Tibial nerve (tissue), 4 donors: ENCODE data around the gene APP. TPM values are rescaled to one million over a fixed set of nuclear protein-coding genes. Genes with fewer than 3 reads are reported as not detected.

Experiments used
- DNase-seq, 2 donors: peaks; one replicate each; pipeline ENCODE4 v3.0.0-alpha.2; 2019; ENCODE audit warnings: low spot score in 2 of 2
- H3K27ac ChIP-seq, 4 donors: fragments of 200-600 bp; sonication (generic) in 3 of 4; one replicate each; pipeline ENCODE4 v1.5.1; 2017 to 2019; ENCODE audit warnings: mild to moderate bottlenecking in 1 of 4
- H3K27me3 ChIP-seq, 2 donors: fragments of 200-600 bp; sonication (generic) in 1 of 2; one replicate each; pipeline versions ENCODE4 v1.5.1 to v1.6.0; 2017 to 2019
- H3K36me3 ChIP-seq, 3 donors: fragments of 200-600 bp; sonication (generic); one replicate each; pipeline ENCODE4 v1.5.1; 2018 to 2019
- H3K4me1 ChIP-seq, 4 donors: fragments of 200-600 bp; sonication (generic) in 3 of 4; one replicate each; pipeline ENCODE4 v1.5.1; 2017 to 2019
- H3K4me3 ChIP-seq, 4 donors: fragments of 200-600 bp; sonication (generic) in 3 of 4; one replicate each; pipeline ENCODE4 v1.5.1; 2017 to 2019; ENCODE audit warnings: mild to moderate bottlenecking in 1 of 4, moderate library complexity in 1 of 4
- H3K9me3 ChIP-seq, 4 donors: fragments of 200-600 bp; sonication (generic) in 3 of 4; one replicate each; pipeline ENCODE4 v1.5.1; 2017 to 2019
- EP300 ChIP-seq, 2 donors: sonication (generic); formaldehyde crosslinking; IDR thresholded peaks; one replicate each; pipeline ENCODE4 v1.6.1; 2017; ENCODE audit warnings: antibody characterized with exemption in 2 of 2, mild to moderate bottlenecking in 1 of 2
- POLR2A ChIP-seq, 2 donors: fragments of 450-650 bp; IDR thresholded peaks; one replicate each; pipeline ENCODE4 v1.6.1; 2017; ENCODE audit warnings: antibody characterized with exemption in 2 of 2, mild to moderate bottlenecking in 2 of 2, moderate library complexity in 2 of 2
- WGBS, 2 donors: methylation state at CpG; one replicate each; pipeline ENCODE4 v1.1.5; 2018; 5-methylcytosine and 5-hydroxymethylcytosine counted together
- total RNA-seq, 4 donors: library from RNA; depleted of rRNA; stranded (reverse); fragments of >200 nt; gene quantifications; one replicate each; pipeline ENCODE4 v1.1.0, GENCODE V29; 2016
- TF ChIP-seq, protein P1 (sequence below), 5 experiments: fragments of 200-600 bp in 3 of 5; fragments of 450-650 bp in 2 of 5; sonication (generic) in 3 of 5; IDR thresholded peaks; one replicate each; pipeline ENCODE4 v1.5.1; 2016 to 2019; ENCODE audit warnings: antibody characterized with exemption in 5 of 5, mild to moderate bottlenecking in 3 of 5, moderate library complexity in 2 of 5

APP gene
- total RNA-seq, 4 donors from 2014 or later = 271 to 327 (median 293) TPM

DNA sequence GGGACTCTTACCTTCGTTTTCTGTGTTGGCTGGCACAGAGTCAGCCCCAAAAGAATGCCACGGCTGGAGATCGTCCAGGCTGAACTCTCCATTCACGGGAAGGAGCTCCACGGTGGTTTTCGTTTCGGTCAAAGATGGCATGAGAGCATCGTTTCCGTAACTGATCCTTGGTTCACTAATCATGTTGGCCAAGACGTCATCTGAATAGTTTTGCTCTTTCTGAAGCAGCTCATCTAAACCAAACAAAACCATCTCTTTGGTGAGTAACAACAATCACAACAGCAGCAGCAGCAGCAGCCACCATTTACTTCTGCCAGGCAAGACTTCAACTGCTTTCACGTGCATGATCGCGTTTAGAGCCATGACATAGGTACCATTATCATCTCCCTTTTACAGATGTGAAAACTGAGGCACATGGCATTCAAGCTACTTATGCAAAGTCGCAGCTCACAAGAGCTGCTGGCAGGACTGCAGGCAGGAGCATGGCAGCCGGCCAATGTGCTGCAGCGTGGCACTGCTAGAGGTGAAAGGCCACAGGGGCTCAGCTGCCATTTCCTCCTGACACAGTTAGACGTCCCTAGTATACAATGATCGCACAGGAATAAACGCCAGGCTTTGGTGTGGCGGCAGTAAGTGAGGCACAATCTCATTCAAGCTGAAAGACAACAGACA is 258.7 kb downstream of the APP start:
- WGBS, 2 donors = 68 to 70% methylated on average over 20 of the region's 20 CpGs
- no peak overlapping the region for H3K27ac ChIP-seq
- no peak for TF ChIP-seq POLR2A (IDR thresholded peaks at IDR 0.05)

DNA sequence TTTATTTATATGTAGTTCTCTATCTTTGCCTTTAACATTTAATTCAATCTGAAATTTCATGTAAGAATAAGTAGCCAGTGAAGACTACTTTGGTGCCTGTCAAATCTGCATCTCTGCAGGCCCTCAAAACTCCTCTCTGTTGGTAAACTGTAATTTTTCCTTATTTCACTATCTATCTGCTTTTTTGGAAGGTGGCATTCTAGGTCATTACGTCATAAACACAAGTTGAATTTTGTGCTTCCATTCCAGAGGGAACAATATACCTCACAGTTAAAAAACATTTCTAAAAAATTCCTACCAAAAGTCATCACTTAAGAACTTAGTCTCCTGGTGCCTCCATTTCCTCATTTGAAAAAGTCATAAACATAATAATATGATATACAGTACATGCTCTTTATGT is 259.8 kb downstream of the APP start:
- H3K4me3 ChIP-seq = no peak overlapping the region
- no peaks in the 10 kb centered on the region for H3K27me3 ChIP-seq
- TF ChIP-seq, protein P1, sequence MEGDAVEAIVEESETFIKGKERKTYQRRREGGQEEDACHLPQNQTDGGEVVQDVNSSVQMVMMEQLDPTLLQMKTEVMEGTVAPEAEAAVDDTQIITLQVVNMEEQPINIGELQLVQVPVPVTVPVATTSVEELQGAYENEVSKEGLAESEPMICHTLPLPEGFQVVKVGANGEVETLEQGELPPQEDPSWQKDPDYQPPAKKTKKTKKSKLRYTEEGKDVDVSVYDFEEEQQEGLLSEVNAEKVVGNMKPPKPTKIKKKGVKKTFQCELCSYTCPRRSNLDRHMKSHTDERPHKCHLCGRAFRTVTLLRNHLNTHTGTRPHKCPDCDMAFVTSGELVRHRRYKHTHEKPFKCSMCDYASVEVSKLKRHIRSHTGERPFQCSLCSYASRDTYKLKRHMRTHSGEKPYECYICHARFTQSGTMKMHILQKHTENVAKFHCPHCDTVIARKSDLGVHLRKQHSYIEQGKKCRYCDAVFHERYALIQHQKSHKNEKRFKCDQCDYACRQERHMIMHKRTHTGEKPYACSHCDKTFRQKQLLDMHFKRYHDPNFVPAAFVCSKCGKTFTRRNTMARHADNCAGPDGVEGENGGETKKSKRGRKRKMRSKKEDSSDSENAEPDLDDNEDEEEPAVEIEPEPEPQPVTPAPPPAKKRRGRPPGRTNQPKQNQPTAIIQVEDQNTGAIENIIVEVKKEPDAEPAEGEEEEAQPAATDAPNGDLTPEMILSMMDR (IDR thresholded peaks at IDR 0.05) = no peak
- no peak for TF ChIP-seq POLR2A (IDR thresholded peaks at IDR 0.05)
- no peak for TF ChIP-seq EP300 (IDR thresholded peaks at IDR 0.05)
- peak overlapping the region in 1 of 4 donors; percentile 14 for H3K27ac ChIP-seq
- peaks cover 0 to 4% (median 0%) of the 10 kb centered on the region in 3 donors for H3K36me3 ChIP-seq
- no peaks in the 10 kb centered on the region for H3K9me3 ChIP-seq
- no peak for DNase-seq
- H3K4me1 ChIP-seq = peaks cover 0 to 39% (median 9%) of the 10 kb centered on the region in 4 donors
- WGBS, 2 donors = 82 to 83% methylated on average over 1 of the region's 1 CpG

More for the DNA sequence above, 258.7 kb downstream of the APP start:
- Histone ChIP-seq H3K4me1 (peaks cover 0 to 29% (median 5%) of the 10 kb centered on the region in 4 donors), H3K27me3 (no peaks in the 10 kb centered on the region), H3K36me3 (peaks cover 0 to 4% (median 0%) of the 10 kb centered on the region in 3 donors), H3K9me3 (no peaks in the 10 kb centered on the region), H3K4me3 (no peak overlapping the region)
- no peak for DNase-seq

DNA sequence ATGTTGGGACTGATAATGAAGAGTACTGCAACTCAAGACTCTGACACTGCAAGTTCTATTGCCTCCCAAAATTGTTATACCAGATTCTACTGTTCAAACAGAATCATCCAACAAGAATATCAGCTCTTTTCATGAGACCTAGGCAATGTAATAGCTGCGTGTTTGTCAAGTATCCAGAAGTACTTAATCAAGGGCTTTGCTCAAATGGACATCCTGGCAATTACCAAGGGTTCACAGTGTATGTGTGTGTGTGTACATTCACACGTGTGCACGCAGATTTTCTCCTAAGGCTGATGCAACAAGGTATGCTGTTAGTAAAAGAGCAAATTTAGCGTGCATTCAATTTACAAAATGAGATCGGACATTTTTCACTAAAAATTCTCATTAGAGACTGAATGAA is 261.2 kb downstream of the APP start:
- WGBS, 2 donors = 94 to 95% methylated on average over 5 of the region's 5 CpGs
- peaks cover 0 to 51% (median 12%) of the 10 kb centered on the region in 4 donors for H3K4me1 ChIP-seq
- H3K27me3 ChIP-seq = no peaks in the 10 kb centered on the region
- H3K36me3 ChIP-seq = peaks cover 0 to 4% (median 0%) of the 10 kb centered on the region in 3 donors
- H3K9me3 ChIP-seq = no peaks in the 10 kb centered on the region
- H3K4me3 ChIP-seq = no peak overlapping the region
- no peak for DNase-seq
- TF ChIP-seq EP300 (IDR thresholded peaks at IDR 0.05) = no peak
- TF ChIP-seq POLR2A (IDR thresholded peaks at IDR 0.05) = no peak
- TF ChIP-seq, protein P1 (IDR thresholded peaks at IDR 0.05) = no peak
- H3K27ac ChIP-seq = no peak overlapping the region

DNA sequence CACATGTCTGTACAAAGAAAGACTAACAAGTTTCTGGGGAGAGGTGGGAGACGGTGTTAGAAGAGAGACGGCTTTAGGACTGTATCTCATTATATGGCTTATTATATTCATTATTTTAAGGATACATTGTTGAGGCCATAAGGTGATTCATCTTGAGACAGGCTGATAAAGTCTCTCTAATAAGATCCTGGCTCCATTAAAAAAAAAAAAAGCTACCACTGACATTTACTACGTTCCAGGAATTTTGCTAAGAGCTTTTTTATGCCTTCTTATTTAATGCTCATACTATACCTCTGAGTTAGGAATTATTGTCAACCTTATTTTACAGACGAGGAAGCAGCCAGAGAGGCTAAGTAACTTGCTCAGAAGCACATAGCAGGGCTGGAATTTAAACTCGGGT is 262.1 kb downstream of the APP start:
- Histone ChIP-seq H3K27ac (peak overlapping the region in 2 of 4 donors; percentile 59 to 62), H3K4me1 (peaks cover 0 to 48% (median 13%) of the 10 kb centered on the region in 4 donors), H3K27me3 (no peaks in the 10 kb centered on the region), H3K4me3 (no peak overlapping the region), H3K36me3 (peaks cover 0 to 4% (median 0%) of the 10 kb centered on the region in 3 donors), H3K9me3 (no peaks in the 10 kb centered on the region)
- TF ChIP-seq EP300 (IDR thresholded peaks at IDR 0.05) (no peak), POLR2A (IDR thresholded peaks at IDR 0.05) (no peak)
- TF ChIP-seq, protein P1 (IDR thresholded peaks at IDR 0.05) = no peak
- WGBS, 2 donors = 60 to 65% methylated on average over 5 of the region's 5 CpGs
- DNase-seq = no peak

DNA sequence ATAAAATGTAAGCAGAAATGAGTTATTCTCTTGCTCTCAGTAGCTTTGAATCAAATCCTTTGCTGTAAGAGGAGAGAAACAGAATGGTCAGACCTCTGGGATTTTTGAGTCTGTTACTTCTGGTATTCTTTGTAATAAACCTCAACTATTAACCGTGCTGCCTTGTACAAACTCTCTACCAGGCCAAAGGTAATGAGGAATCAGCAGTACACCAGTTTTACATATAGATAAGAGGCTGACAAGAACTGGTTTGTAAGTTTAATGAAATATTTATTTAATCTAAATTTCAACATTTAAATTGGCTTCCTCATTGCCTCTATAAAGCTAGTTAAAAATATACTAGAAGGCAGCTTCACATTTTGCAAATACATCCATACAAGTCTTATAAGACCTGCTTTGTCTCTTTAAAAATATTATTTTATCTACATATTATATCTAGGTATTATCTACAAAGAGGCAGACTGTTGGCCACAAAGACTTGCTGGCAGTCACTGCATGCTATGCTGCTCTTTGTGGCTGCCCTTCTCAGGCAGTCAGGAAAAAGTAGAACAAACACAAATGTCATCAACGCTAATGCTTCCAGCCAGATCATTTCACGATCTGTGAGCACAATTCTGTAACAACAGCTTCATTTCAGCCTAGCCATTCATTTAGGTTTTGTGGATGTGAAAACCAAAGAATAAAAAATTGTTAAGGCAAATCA is 262.8 kb downstream of the APP start:
- 19 to 24% methylated on average over 3 of the region's 3 CpGs for WGBS, 2 donors
- H3K27ac ChIP-seq = peak overlapping the region in 2 of 4 donors; percentile 59 to 62
- no peaks in the 10 kb centered on the region for H3K27me3 ChIP-seq

DNA sequence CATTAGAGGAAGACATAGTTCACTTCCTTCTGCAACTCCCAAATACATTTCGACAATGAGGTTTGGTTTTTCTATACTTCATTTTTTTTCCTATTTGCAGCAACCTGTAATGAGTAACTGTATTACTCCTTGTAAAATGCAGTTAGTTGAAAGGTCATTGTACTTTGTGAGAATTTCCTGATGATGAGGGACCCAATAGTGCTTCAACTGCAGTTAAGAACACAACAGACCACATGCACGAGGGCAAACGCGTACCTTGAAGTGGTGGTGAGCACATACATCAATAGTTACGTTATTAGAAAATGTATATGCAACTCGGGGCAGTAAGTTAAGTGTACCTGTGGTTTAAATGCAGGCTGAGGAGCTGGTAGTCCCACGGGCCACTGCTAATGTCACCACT is 264.0 kb downstream of the APP start:
- H3K36me3 ChIP-seq = peaks cover 0 to 3% (median 0%) of the 10 kb centered on the region in 3 donors
- no peaks in the 10 kb centered on the region for H3K9me3 ChIP-seq
- DNase-seq = no peak
- H3K4me3 ChIP-seq = no peak overlapping the region
- no peak overlapping the region for H3K27ac ChIP-seq
- H3K4me1 ChIP-seq = peaks cover 0 to 46% (median 11%) of the 10 kb centered on the region in 4 donors
- WGBS, 2 donors = 92 to 98% methylated on average over 7 of the region's 7 CpGs
- no peaks in the 10 kb centered on the region for H3K27me3 ChIP-seq
- TF ChIP-seq, protein P1 (IDR thresholded peaks at IDR 0.05) = no peak
- no peak for TF ChIP-seq POLR2A (IDR thresholded peaks at IDR 0.05)

More for the DNA sequence above, 262.8 kb downstream of the APP start:
- DNase-seq = no peak
- Histone ChIP-seq H3K4me3 (no peak overlapping the region), H3K9me3 (no peaks in the 10 kb centered on the region), H3K36me3 (peaks cover 0 to 4% (median 0%) of the 10 kb centered on the region in 3 donors), H3K4me1 (peaks cover 0 to 48% (median 13%) of the 10 kb centered on the region in 4 donors)
- TF ChIP-seq EP300 (IDR thresholded peaks at IDR 0.05) = peak in 1 of 2 donors; percentile 23
- TF ChIP-seq POLR2A (IDR thresholded peaks at IDR 0.05) = no peak
